ENCODE measurements around the gene ANO6. TPM values are rescaled to one million over a fixed set of nuclear protein-coding genes. Genes with fewer than 3 reads are reported as not detected.
"Not testable (repeated sequence)": the region's sequence is repeated elsewhere in the genome, so short reads cannot be mapped to it uniquely, and the experiment has no call there.

Gene ANO6
- total RNA-seq, 1 experiment from 2014 or later, result 57.9 TPM

DNA sequence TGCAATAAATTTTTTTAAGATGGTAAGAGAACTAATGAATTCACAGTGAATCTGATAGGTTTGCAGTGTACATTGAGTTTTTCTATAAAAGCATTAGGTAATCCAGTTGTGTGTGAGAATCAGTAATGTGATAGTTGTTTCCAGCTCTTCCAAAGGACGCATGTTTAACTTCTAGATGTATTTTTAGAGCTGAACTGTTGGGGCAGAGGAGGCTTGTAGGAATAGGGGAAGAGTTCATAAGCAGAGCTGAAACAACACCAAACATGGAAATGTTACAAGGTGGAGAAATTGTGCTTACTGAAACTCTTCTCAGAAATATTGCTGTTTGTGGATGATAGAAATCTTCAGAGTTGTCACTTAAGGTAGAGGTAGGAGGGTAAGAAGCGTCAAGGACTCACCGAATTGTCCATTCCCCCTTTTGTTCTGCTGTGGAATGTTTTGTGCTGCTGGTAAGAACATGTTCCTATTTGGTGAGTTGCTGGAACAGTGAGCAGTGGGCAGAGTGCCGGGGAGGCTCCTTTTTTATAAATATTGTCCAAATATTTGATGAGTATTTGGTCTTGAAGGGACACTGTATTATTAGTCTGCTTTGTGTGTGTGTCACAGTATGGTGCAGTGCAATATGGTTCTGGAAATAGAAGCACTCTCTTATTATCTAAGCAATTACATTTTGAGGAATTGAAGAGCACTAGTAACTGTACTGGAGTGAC is 76.7 kb downstream of the ANO6 start:
- in situ Hi-C loops (cut with HindIII; ENCODE audit: low pct_unique_long_range_greater_than_20kb, low sequenced_read_pairs), result no loop called here
- DNase-seq (ENCODE audit: low read depth), result no peak

DNA sequence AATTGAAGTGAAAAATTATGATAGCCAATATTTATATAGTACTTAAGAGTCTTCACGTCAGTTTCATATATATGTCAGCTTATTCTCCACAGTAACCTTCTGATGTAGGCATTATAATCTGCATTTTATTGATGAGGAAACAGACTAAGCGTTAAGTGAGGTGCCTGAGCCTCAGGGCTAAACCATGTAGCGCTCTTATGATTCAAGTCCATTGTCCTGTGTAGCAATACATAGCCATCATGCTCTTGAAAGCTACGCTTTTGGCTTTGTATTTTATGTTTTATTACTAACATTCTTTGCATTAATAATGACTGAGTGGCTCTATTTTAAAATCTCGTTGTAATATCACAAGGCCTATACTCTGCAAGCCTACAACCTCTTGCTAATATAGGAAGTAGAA is 79.0 kb downstream of the ANO6 start:
- no peak for DNase-seq (ENCODE audit: low read depth)
- in situ Hi-C loops (cut with HindIII; ENCODE audit: low pct_unique_long_range_greater_than_20kb, low sequenced_read_pairs), result no loop called here

GRCh38 chr12:45296046-45296586 is 80.2 kb downstream of the ANO6 start:
- in situ Hi-C loops (cut with HindIII; ENCODE audit: low pct_unique_long_range_greater_than_20kb, low sequenced_read_pairs), result no loop called here
- no peak for DNase-seq (ENCODE audit: low read depth)

DNA sequence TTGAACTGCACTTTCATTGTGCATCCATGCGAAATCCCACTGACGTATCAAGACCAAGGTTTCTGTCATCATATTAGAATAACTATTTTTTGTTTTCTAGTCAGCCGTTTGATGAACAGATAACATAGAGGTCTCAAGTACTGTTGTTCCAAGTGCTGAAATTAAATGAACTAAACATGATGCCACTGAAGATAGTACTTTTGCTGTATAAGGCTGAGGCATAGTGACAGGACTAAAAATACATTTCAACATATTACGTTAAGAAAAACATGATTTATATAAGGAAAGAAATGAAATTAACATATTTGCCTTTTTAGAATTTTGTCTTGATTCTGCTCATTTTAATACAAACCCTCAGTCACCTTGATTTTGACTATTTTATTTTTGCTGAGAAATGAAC is 82.2 kb downstream of the ANO6 start:
- in situ Hi-C loops (cut with HindIII; ENCODE audit: low pct_unique_long_range_greater_than_20kb, low sequenced_read_pairs), result no loop called here
- no peak for DNase-seq (ENCODE audit: low read depth)

DNA sequence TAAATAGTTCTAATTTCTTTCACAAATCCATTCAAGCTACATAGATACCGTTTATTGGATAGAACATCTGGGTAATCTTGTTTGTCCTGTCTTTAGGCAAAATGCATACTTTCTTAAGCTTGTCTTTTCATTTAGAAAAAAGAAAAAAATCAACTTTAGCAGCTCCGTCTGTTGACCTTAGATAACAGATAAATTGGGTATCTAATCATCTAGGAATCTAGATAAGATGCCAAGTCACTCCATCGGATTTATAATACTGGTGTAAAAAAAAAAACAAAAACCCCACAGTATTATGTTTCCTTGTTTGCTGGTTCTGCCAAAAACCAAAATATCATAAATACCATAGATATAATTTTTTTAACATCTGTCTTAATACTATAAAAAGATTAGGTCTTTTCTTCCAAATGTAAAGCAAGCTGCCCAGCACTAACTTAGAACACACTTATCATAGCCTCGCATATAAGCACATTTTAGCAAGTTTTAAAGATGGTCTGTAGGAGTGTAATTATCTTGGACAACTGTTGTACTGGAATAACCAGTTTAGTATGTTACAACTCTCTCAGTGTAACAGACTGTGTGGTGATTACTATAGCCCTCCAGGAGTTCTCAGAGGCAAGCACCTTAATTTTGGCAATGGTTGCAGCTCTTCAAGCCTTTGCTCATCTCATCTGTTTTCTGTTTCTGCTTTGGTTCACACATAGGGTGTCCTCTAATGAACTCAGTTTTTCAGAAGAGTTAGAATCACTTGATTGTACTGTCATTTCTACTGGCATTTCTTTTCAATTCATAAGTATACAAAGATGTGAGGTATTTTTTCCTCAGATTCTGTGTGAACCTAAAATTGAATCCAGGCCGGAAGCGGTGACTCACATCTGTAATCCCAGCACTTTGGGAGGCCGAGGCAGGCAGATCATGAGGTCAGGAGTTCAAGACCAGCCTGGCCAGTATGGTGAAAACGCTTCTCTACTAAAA is 83.1 kb downstream of the ANO6 start:
- DNase-seq (ENCODE audit: low read depth), result no peak
- in situ Hi-C loops (cut with HindIII; ENCODE audit: low pct_unique_long_range_greater_than_20kb, low sequenced_read_pairs), result no loop called here

DNA sequence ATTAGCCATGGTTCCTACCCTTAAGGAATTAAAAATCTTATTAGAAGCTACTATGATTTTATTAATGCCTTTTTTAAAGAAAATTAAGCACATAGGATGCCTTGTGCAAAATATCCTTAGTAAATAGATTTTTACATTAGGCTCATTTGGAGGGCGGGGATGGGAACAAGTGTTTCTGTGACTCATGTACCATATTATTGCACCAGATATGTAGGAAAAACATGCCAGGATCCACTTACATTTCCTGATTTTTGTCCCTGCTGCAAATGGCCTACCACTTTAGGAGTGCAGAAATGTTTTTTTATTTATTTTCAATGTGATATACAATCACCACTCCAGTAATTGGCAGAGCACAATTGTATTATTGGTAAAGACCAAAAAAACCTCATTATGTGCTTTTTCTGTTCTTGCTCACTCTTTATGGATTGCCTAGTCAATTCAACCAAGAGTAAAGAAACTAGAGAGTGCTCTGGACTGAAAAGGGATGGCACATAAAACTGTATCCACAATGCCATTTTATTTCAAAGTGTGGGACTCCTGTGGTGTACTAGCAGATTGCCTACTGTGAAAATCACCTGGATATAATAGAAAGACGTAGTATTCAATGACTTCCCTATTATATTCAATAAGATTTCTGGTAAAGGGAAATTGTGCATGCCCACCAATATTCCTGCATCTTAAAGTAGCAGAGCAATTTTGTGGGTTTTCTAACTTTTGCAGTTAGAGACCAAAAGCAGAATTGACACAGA is 86.9 kb downstream of the ANO6 start:
- no peak for DNase-seq (ENCODE audit: low read depth)
- in situ Hi-C loops (cut with HindIII; ENCODE audit: low pct_unique_long_range_greater_than_20kb, low sequenced_read_pairs), result no loop called here

GRCh38 chr12:45303945-45304344 is 88.0 kb downstream of the ANO6 start:
- in situ Hi-C loops (cut with HindIII; ENCODE audit: low pct_unique_long_range_greater_than_20kb, low sequenced_read_pairs), result no loop called here
- DNase-seq (ENCODE audit: low read depth), result no peak

- no peak for DNase-seq (ENCODE audit: low read depth)
- in situ Hi-C loops (cut with HindIII; ENCODE audit: low pct_unique_long_range_greater_than_20kb, low sequenced_read_pairs), result no loop called here
These were observed 88.8 kb downstream of the ANO6 start for GRCh38 chr12:45304514-45305178.

DNA sequence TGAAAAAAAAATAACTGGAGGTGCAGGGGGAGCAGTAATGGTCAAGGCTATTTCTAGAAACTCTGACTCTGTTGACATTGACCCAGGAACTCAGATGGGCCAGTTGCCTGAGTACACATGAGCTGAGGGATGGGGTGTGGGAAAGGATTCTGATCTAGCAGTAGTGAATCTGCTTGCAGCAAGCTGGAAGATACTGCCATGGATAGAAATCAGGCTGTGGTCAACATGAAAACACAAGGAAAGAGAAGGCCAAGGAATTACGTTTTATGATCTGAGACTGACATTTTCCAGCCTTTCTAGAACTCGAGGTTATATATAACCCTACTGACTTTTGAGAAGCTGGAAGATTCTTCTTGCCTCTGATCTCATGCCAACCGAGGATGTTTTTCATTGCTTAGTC is 90.0 kb downstream of the ANO6 start:
- no peak for DNase-seq (ENCODE audit: low read depth)
- in situ Hi-C loops (cut with HindIII; ENCODE audit: low pct_unique_long_range_greater_than_20kb, low sequenced_read_pairs), result no loop called here

DNA sequence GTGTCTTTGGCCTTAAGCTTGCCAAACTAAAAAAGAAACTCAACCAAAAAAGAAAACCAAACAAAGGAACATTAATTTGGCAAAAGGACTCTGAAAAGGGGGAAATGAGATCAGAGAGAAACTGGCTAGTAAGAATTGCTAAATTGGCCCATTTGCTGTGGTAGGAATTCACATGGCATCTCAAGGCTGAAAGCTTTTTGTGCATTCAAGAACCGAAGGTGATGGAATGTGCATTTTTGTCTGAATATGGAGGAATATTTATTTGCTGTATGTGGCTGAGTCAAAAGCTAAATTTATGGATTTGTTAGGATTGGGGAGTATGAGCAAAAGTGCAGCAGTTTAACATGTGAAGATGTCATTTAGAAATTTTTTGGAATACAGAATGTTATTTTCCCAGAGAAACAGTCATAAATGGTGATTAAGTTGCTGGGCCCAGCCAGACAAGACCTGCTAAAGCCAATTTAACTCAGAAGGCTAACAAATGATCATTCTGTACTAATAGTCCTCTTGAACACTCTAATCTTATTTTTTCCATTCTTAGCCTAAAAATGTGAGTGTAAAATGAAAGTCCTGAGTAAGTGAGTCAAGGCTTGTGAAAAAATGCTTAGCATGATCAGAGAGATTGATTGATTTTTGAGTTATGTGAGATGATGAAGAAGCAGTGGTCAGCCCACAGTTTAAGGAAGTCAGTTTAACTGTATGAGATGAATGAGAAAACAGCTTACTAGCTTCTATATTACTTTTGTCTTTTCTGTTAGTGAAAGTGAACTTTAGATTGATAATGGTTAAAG is 94.1 kb downstream of the ANO6 start:
- DNase-seq (ENCODE audit: low read depth), result no peak
- in situ Hi-C loops (cut with HindIII; ENCODE audit: low pct_unique_long_range_greater_than_20kb, low sequenced_read_pairs), result no loop called here

- in situ Hi-C loops (cut with HindIII; ENCODE audit: low pct_unique_long_range_greater_than_20kb, low sequenced_read_pairs), result no loop called here
- DNase-seq (ENCODE audit: low read depth), result no peak
These were observed 94.7 kb downstream of the ANO6 start for GRCh38 chr12:45310627-45310968.

GRCh38 chr12:45312012-45312411 is 96.1 kb downstream of the ANO6 start:
- in situ Hi-C loops (cut with HindIII; ENCODE audit: low pct_unique_long_range_greater_than_20kb, low sequenced_read_pairs), result no loop called here
- DNase-seq (ENCODE audit: low read depth), result no peak

GRCh38 chr12:45314770-45315169 is 98.9 kb downstream of the ANO6 start:
- no peak for DNase-seq (ENCODE audit: low read depth)
- in situ Hi-C loops (cut with HindIII; ENCODE audit: low pct_unique_long_range_greater_than_20kb, low sequenced_read_pairs), result no loop called here

DNA sequence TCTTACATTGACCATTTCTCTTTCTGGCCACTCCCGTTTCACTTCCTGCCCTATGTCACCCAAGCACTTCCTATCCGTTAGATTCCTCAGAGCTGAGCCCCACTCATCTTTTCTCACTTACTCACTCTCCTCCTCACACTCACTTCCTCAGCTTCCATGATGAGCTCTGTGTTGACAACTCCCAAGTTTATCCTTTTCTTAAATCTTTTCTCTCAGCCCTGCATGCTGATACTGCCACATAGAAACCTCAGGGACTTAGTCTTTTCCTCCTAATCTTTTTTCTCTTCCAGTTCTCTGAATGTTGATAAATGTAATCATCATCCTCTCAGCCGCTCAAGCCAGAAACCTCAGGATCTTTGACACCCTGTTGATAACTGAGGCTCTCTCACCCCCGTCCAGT is 99.6 kb downstream of the ANO6 start:
- DNase-seq (ENCODE audit: low read depth), result no peak
- in situ Hi-C loops (cut with HindIII; ENCODE audit: low pct_unique_long_range_greater_than_20kb, low sequenced_read_pairs), result no loop called here

- DNase-seq (ENCODE audit: low read depth); in situ Hi-C loops (cut with HindIII; ENCODE audit: low pct_unique_long_range_greater_than_20kb, low sequenced_read_pairs): not testable (repeated sequence)
These were observed 101.4 kb downstream of the ANO6 start for GRCh38 chr12:45317261-45317660.

DNA sequence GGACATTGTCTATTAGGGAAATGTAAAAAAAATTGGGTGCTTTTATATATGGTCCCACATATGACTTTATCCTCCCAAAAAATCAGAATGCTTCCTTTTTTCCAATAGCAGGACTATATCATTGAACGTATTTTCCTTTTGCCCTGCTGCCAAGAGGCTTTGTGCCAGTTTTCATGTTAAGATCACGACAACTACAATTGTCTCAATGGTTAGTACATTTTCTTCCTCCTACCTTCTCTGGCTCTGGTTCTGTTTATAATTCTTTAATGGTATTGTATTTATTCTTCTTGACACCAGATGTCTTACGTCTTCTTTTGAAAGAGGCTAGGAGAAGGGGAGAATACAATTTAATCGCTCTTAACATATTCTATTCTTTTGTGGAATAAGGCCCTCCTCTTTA is 106.9 kb downstream of the ANO6 start:
- no peak for DNase-seq (ENCODE audit: low read depth)
- in situ Hi-C loops (cut with HindIII; ENCODE audit: low pct_unique_long_range_greater_than_20kb, low sequenced_read_pairs), result no loop called here

DNA sequence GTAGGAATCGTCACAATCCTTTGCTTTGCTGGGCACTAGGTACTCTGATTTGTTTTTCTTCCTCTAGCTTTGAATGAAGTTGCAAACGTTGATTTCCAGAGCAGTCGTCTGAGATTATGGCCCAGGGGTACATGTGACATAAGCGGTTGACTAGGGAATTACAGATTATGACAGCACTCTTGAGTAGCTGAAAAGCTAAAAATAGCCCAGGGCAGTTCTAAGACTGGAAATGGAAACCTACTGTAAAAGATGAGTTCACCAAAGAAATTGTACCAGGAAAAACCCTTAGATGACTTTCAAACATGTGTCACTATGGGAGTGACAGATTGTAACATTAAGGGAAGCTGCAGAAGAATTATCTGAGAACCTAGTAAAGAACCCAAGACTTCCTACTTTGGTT is 108.5 kb downstream of the ANO6 start:
- in situ Hi-C loops (cut with HindIII; ENCODE audit: low pct_unique_long_range_greater_than_20kb, low sequenced_read_pairs), result no loop called here

More for the DNA sequence above, 108.5 kb downstream of the ANO6 start:
- DNase-seq (ENCODE audit: low read depth), result no peak

Measured in Caki2 (cell line).